ENCODE measurements around the gene DMWD. TPM values are rescaled to one million over a fixed set of nuclear protein-coding genes. Genes with fewer than 3 reads are reported as not detected.

DMWD gene
- polyA plus RNA-seq, 1 donor (not counting 4 experiments of a cell fraction or from before 2014, with no cell fraction given) = 10.1 TPM

DNA sequence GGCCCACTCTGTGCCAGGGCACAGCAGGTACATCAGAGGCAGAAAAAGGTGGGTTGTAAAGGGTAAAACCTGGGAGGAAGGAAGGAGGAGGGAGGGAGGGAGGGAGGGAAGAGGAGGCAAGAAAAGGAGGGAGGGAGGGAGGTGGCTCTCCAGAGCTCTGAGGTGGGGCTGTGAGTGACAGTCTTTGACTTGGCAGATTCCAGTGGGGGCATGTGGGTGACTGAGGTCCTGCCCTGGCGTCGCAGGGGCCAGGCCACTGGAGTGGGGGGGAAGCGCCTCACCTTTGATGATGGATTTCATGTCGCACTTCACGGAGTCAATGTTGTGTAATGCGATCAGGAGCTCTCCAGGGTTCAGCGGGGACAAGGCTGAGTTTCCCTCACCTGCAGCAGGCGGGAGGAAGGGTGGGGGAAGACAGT, 28.5 kb upstream of the DMWD start:
- H3K4me2 ChIP-seq (ENCODE audit: control insufficient read depth, extremely low read depth, insufficient read depth, low read depth, low read length) = no peak overlapping the region
- H3K4me1 ChIP-seq (ENCODE audit: control insufficient read depth, extremely low read depth, insufficient read depth, low read length) = peaks cover 17% of the 10 kb centered on the region
- FAIRE-seq = no peak
- no peak overlapping the region for H3K9ac ChIP-seq (ENCODE audit: control insufficient read depth, extremely low read depth, insufficient read depth, low read length)
- H3K27ac ChIP-seq (ENCODE audit: control insufficient read depth, insufficient read depth, low read length) = no peak overlapping the region
- no peak for DNase-seq (ENCODE audit: low read depth, low spot score)
- H2AFZ ChIP-seq (ENCODE audit: control insufficient read depth, low read length) = no peak overlapping the region
- peaks cover 13 to 22% of the 10 kb centered on the region in 2 experiments for H3K36me3 ChIP-seq (ENCODE audit: control insufficient read depth in 2 of 2, extremely low read depth in 1 of 2, insufficient read depth in 2 of 2, low read length in 2 of 2)
- H3K27me3 ChIP-seq (ENCODE audit: control insufficient read depth, extremely low read depth, insufficient read depth, low read length) = no peaks in the 10 kb centered on the region
- dilution Hi-C loops (cut with MboI; ENCODE audit: extremely low pct_ligation_motif_present, low sequenced_read_pairs) = no loop called here
- no peaks in the 10 kb centered on the region for H3K79me2 ChIP-seq (ENCODE audit: control insufficient read depth, insufficient read depth, low read length)
- peaks cover 3% of the 10 kb centered on the region for H3K9me1 ChIP-seq (ENCODE audit: control insufficient read depth, extremely low read depth, insufficient read depth, low read length)
- peaks cover 2% of the 10 kb centered on the region for H4K20me1 ChIP-seq (ENCODE audit: control insufficient read depth, extremely low read depth, insufficient read depth, low read length)
- H3K4me3 ChIP-seq (ENCODE audit: control insufficient read depth in 2 of 3, extremely low read depth in 1 of 3, insufficient read depth in 2 of 3, low read depth in 1 of 3, low read length in 3 of 3) = no peak overlapping the region
- no peaks in the 10 kb centered on the region for H3K9me3 ChIP-seq (ENCODE audit: control insufficient read depth, low read depth, low read length)
- TF ChIP-seq, protein P1, sequence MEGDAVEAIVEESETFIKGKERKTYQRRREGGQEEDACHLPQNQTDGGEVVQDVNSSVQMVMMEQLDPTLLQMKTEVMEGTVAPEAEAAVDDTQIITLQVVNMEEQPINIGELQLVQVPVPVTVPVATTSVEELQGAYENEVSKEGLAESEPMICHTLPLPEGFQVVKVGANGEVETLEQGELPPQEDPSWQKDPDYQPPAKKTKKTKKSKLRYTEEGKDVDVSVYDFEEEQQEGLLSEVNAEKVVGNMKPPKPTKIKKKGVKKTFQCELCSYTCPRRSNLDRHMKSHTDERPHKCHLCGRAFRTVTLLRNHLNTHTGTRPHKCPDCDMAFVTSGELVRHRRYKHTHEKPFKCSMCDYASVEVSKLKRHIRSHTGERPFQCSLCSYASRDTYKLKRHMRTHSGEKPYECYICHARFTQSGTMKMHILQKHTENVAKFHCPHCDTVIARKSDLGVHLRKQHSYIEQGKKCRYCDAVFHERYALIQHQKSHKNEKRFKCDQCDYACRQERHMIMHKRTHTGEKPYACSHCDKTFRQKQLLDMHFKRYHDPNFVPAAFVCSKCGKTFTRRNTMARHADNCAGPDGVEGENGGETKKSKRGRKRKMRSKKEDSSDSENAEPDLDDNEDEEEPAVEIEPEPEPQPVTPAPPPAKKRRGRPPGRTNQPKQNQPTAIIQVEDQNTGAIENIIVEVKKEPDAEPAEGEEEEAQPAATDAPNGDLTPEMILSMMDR (optimal IDR thresholded peaks at IDR 0.05 in 1 of 3, IDR thresholded peaks at IDR 0.05 in 1 of 3, conservative IDR thresholded peaks at IDR 0.05 in 1 of 3; ENCODE audit: extremely low read depth in 1 of 3, insufficient read depth in 2 of 3, low read length in 3 of 3) = no peak
- TF ChIP-seq EZH2 (IDR thresholded peaks at IDR 0.05; ENCODE audit: low read length) = no peak

DNA sequence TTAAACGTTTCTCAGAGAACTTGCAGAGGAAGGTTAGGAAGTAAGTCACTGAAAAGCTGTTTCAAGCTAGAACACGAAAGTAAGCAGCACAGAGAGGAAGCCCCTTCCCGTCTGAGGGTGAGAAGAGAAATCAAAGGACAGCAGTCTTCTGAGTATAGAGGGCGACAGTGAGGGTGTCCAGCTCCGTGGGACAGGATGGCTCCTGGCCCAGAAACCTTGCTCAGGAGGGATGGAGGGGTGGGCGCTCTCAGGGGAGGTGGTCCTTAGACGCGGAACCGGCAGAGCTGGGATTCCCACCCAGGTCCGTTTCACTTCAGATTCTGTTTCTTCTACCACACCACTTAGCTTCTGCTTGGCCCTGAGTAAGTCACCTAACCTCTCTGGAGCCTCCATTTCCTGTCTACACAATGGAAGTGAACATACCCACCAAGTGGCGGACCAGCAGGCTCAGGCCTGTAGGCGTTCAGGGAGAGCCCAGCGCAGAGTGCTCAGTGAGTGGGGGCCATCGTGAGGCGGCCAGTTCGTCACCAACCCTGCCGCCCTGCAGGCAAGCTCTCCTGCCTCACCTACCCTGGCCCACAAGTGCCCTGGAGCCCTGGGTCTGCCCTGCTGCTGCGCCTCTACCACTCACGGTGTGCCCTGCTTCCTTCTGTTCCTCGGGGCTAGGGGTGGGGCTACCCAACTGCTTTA, 27.9 kb upstream of the DMWD start:
- no peak overlapping the region for H3K9ac ChIP-seq (ENCODE audit: control insufficient read depth, extremely low read depth, insufficient read depth, low read length)
- H3K4me3 ChIP-seq (ENCODE audit: control insufficient read depth in 2 of 3, extremely low read depth in 1 of 3, insufficient read depth in 2 of 3, low read depth in 1 of 3, low read length in 3 of 3) = no peak overlapping the region
- no peak overlapping the region for H3K4me2 ChIP-seq (ENCODE audit: control insufficient read depth, extremely low read depth, insufficient read depth, low read depth, low read length)
- H3K27me3 ChIP-seq (ENCODE audit: control insufficient read depth, extremely low read depth, insufficient read depth, low read length) = no peaks in the 10 kb centered on the region
- FAIRE-seq = no peak
- peaks cover 17% of the 10 kb centered on the region for H3K4me1 ChIP-seq (ENCODE audit: control insufficient read depth, extremely low read depth, insufficient read depth, low read length)
- TF ChIP-seq EZH2 (IDR thresholded peaks at IDR 0.05; ENCODE audit: low read length) = no peak
- TF ChIP-seq, protein P1 (optimal IDR thresholded peaks at IDR 0.05 in 1 of 3, IDR thresholded peaks at IDR 0.05 in 1 of 3, conservative IDR thresholded peaks at IDR 0.05 in 1 of 3; ENCODE audit: extremely low read depth in 1 of 3, insufficient read depth in 2 of 3, low read length in 3 of 3) = no peak
- no peaks in the 10 kb centered on the region for H3K79me2 ChIP-seq (ENCODE audit: control insufficient read depth, insufficient read depth, low read length)
- no peaks in the 10 kb centered on the region for H3K9me3 ChIP-seq (ENCODE audit: control insufficient read depth, low read depth, low read length)
- no peak overlapping the region for H2AFZ ChIP-seq (ENCODE audit: control insufficient read depth, low read length)
- peaks cover 2% of the 10 kb centered on the region for H4K20me1 ChIP-seq (ENCODE audit: control insufficient read depth, extremely low read depth, insufficient read depth, low read length)
- no peak for DNase-seq (ENCODE audit: low read depth, low spot score)
- dilution Hi-C loops (cut with MboI; ENCODE audit: extremely low pct_ligation_motif_present, low sequenced_read_pairs) = no loop called here
- no peak overlapping the region for H3K27ac ChIP-seq (ENCODE audit: control insufficient read depth, insufficient read depth, low read length)
- H3K36me3 ChIP-seq (ENCODE audit: control insufficient read depth in 2 of 2, extremely low read depth in 1 of 2, insufficient read depth in 2 of 2, low read length in 2 of 2) = peaks cover 8 to 21% of the 10 kb centered on the region in 2 experiments
- H3K9me1 ChIP-seq (ENCODE audit: control insufficient read depth, extremely low read depth, insufficient read depth, low read length) = peaks cover 3% of the 10 kb centered on the region
